ENCODE results near the gene TARS2. TPM values are rescaled to one million over a fixed set of nuclear protein-coding genes. Genes with fewer than 3 reads are reported as not detected.

The TARS2 gene
- polyA plus RNA-seq, 1 experiment, result 14.6 TPM

DNA sequence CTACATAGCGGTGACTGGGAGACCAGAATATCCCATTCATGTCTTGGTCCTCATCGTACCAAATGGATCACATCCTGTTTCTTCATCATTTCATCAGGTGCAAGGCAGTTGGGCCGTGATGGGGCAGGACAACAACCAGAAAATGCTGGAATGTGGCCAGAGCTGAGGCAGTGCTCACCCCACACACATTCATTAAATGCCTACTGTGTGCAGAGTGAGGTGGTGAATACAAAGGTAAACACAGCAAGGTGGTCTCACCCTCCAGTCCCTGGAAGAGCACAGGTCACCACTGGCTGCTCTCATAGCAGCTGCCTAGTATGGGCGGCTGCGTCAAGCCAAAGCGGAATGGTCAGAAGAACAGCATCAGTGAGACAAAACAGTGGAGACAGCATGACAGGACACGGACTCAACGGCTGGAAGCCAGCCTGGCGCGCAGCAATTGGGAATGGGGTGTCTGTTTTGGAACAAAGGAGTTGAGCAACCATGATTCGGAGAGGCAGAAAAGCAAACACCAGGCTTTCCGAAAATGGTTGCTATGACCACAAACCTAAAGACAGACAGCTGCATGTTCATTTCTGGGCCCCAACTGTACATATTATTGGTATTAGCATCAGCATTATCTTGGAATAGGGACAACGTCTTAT lies 56.4 kb downstream of the TARS2 start:
- Histone ChIP-seq H3K9me3 (ENCODE audit: control insufficient read depth, insufficient read depth, low read length) (no peaks in the 10 kb centered on the region), H3K27me3 (ENCODE audit: control insufficient read depth, insufficient read depth, low read length) (no peaks in the 10 kb centered on the region), H3K4me3 (ENCODE audit: low read depth, low read length) (no peak overlapping the region), H3K27ac (ENCODE audit: low read depth, low read length) (no peak overlapping the region)
- no peak for DNase-seq (ENCODE audit: low read depth, low spot score)
- ChIA-PET POLR2A (interaction anchor here (0.6 kb wide), 1 partner anchor 175 kb away, joined by 3 read pairs; no protein-coding TSS in a partner anchor), CTCF (interaction anchor here (0.5 to 2.3 kb wide), 4 partner anchors 11 to 290 kb away, joined by 3 to 18 read pairs (median 6); no protein-coding TSS in a partner anchor)
- no peak for TF ChIP-seq CTCF (IDR thresholded peaks at IDR 0.05; ENCODE audit: low read depth, low read length)

DNA sequence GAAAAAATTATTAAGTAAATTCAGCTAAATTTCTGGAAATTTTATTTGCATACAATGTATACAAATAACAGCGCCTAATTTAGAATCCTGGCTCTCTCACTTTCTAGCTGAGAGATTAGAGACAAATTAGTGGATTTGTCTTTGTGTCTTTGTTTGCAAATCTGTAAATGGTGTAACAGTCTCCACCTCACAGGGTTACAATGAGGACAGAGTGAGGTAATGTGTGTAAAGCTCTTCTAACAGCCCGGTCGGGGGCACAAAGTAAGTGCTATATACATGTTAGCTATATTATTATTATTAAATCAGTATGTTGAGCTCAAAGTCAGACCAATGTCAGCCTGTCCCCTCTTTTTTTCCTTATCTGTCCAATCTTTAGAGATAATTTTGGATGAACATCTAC lies 57.0 kb downstream of the TARS2 start:
- H3K27me3 ChIP-seq (ENCODE audit: control insufficient read depth, insufficient read depth, low read length), result no peaks in the 10 kb centered on the region
- DNase-seq (ENCODE audit: low read depth, low spot score), result no peak
- TF ChIP-seq CTCF (IDR thresholded peaks at IDR 0.05; ENCODE audit: low read depth, low read length), result no peak
- ChIA-PET POLR2A (no interaction called here), CTCF (interaction anchor here (1.0 to 2.3 kb wide), 3 partner anchors 12 to 17 kb away, joined by 5 to 18 read pairs (median 8); no protein-coding TSS in a partner anchor)
- H3K9me3 ChIP-seq (ENCODE audit: control insufficient read depth, insufficient read depth, low read length), result no peaks in the 10 kb centered on the region
- no peak overlapping the region for H3K4me3 ChIP-seq (ENCODE audit: low read depth, low read length)
- no peak overlapping the region for H3K27ac ChIP-seq (ENCODE audit: low read depth, low read length)

- no peak for DNase-seq (ENCODE audit: low read depth, low spot score)
- CTCF ChIA-PET, result interaction anchor here (2.3 to 7.2 kb wide), 2 partner anchors 13 to 15 kb away, joined by 18 to 64 read pairs; no protein-coding TSS in a partner anchor
- Histone ChIP-seq H3K27me3 (ENCODE audit: control insufficient read depth, insufficient read depth, low read length) (no peaks in the 10 kb centered on the region), H3K4me3 (ENCODE audit: low read depth, low read length) (no peak overlapping the region), H3K27ac (ENCODE audit: low read depth, low read length) (no peak overlapping the region), H3K9me3 (ENCODE audit: control insufficient read depth, insufficient read depth, low read length) (no peaks in the 10 kb centered on the region)
- POLR2A ChIA-PET, result no interaction called here
- TF ChIP-seq CTCF (IDR thresholded peaks at IDR 0.05; ENCODE audit: low read depth, low read length), result no peak
Measured at GRCh38 chr1:150545486-150546032, 58.3 kb downstream of the TARS2 start.

GRCh38 chr1:150546294-150546937 lies 59.2 kb downstream of the TARS2 start:
- no peak for DNase-seq (ENCODE audit: low read depth, low spot score)
- no peak for TF ChIP-seq CTCF (IDR thresholded peaks at IDR 0.05; ENCODE audit: low read depth, low read length)
- Histone ChIP-seq H3K27ac (ENCODE audit: low read depth, low read length) (no peak overlapping the region), H3K27me3 (ENCODE audit: control insufficient read depth, insufficient read depth, low read length) (no peaks in the 10 kb centered on the region), H3K9me3 (ENCODE audit: control insufficient read depth, insufficient read depth, low read length) (no peaks in the 10 kb centered on the region), H3K4me3 (ENCODE audit: low read depth, low read length) (no peak overlapping the region)
- POLR2A ChIA-PET, result no interaction called here
- CTCF ChIA-PET, result interaction anchor here (2.4 to 7.2 kb wide), 2 partner anchors 14 kb away, joined by 9 to 64 read pairs; no protein-coding TSS in a partner anchor

DNA sequence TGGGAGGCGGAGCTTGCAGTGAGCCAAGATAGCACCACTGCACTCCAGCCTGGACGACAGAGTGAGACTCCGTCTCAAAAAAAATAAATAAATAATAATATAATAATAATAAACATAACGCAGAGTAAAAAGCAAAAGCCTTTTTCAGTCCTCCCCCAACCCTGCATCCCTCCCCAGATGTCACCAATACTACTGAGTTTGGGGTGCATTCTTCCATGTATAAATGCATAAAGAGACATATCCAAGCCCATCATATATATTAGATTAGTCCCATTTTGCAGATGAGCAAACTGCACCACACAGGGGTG lies 61.1 kb downstream of the TARS2 start:
- POLR2A ChIA-PET, result interaction anchor here (0.7 to 1.1 kb wide), 3 partner anchors 13 to 33 kb away, joined by 3 to 4 read pairs (median 4); partner anchors contain the start of gene FALEC
- Histone ChIP-seq H3K27me3 (ENCODE audit: control insufficient read depth, insufficient read depth, low read length) (no peaks in the 10 kb centered on the region), H3K4me3 (ENCODE audit: low read depth, low read length) (peak overlapping the region; percentile 64), H3K27ac (ENCODE audit: low read depth, low read length) (no peak overlapping the region), H3K9me3 (ENCODE audit: control insufficient read depth, insufficient read depth, low read length) (no peaks in the 10 kb centered on the region)
- CTCF ChIA-PET, result interaction anchor here (0.6 to 7.2 kb wide), 4 partner anchors 11 to 27 kb away, joined by 3 to 64 read pairs (median 6); no protein-coding TSS in a partner anchor
- no peak for DNase-seq (ENCODE audit: low read depth, low spot score)
- TF ChIP-seq CTCF (IDR thresholded peaks at IDR 0.05; ENCODE audit: low read depth, low read length), result no peak
